Measurements from ENCODE around the gene SMIM9.

- no peak for TF ChIP-seq CTCF (IDR thresholded peaks at IDR 0.05; ENCODE audit: insufficient read depth, low read length)
- TF ChIP-seq GABPA (IDR thresholded peaks at IDR 0.05; ENCODE audit: low read depth), result no peak
Observed at GRCh38 chrX:154791939-154792338, 42.5 kb downstream of the SMIM9 start.

Data from HL-60 (cell line).